ENCODE measurements around the gene ZFPM1.
"Not testable (repeated sequence)": the region's sequence is repeated elsewhere in the genome, so short reads cannot be mapped to it uniquely, and the experiment has no call there.

ZFPM1 gene

GRCh38 chr16:88467541-88467944 lies 14.5 kb downstream of the ZFPM1 start:
- DNase-seq: no peak

GRCh38 chr16:88468275-88469129 lies 15.4 kb downstream of the ZFPM1 start:
- no peak for DNase-seq

- peak; percentile 48 for DNase-seq
Observed at GRCh38 chr16:88469615-88470395, 16.7 kb downstream of the ZFPM1 start.

- DNase-seq: not testable (repeated sequence)
Observed at GRCh38 chr16:88470396-88470680, 17.3 kb downstream of the ZFPM1 start.

GRCh38 chr16:88470696-88471095 lies 17.6 kb downstream of the ZFPM1 start:
- not testable (repeated sequence) for DNase-seq

- no peak for DNase-seq
Observed at GRCh38 chr16:88471115-88471514, 18.0 kb downstream of the ZFPM1 start.

GRCh38 chr16:88471575-88471974 lies 18.5 kb downstream of the ZFPM1 start:
- DNase-seq: no peak

- no peak for DNase-seq
Observed at GRCh38 chr16:88472069-88472468, 19.0 kb downstream of the ZFPM1 start.

- no peak for DNase-seq
Observed at GRCh38 chr16:88472637-88473205, 19.6 kb downstream of the ZFPM1 start.

GRCh38 chr16:88473666-88474534 lies 20.8 kb downstream of the ZFPM1 start:
- DNase-seq: no peak

GRCh38 chr16:88475037-88475436 lies 22.0 kb downstream of the ZFPM1 start:
- DNase-seq: no peak

GRCh38 chr16:88476203-88476602 lies 23.1 kb downstream of the ZFPM1 start:
- no peak for DNase-seq

GRCh38 chr16:88476817-88477397 lies 23.8 kb downstream of the ZFPM1 start:
- DNase-seq: no peak

- DNase-seq: peak; percentile 43
Observed at GRCh38 chr16:88477631-88478519, 24.8 kb downstream of the ZFPM1 start.

GRCh38 chr16:88478889-88479792 lies 26.1 kb downstream of the ZFPM1 start:
- no peak for DNase-seq

- DNase-seq: peak; percentile 50
Observed at GRCh38 chr16:88479793-88480760, 27.0 kb downstream of the ZFPM1 start.

GRCh38 chr16:88480829-88481228 lies 27.7 kb downstream of the ZFPM1 start:
- DNase-seq: no peak

GRCh38 chr16:88481851-88482250 lies 28.8 kb downstream of the ZFPM1 start:
- DNase-seq: no peak

Data from activated CD8-positive, alpha-beta memory T cell treated with anti-CD3 and anti-CD28 coated beads, Interleukin-2, amount 50 U/mL, for 4 hours (primary cell).